Adrenal gland (tissue), 12 donors: ENCODE data around the gene IL1RAPL1. TPM values are rescaled to one million over a fixed set of nuclear protein-coding genes. Genes with fewer than 3 reads are reported as not detected.

Source experiments
- DNase-seq, 7 donors: peaks; one replicate each; pipeline ENCODE4 v3.0.0-alpha.2; 2019 to 2020
- H3K27ac ChIP-seq, 5 donors: fragments of 200-600 bp; sonication (generic) in 4 of 5; 1 replicate in 3 of 5; 2 replicates in 2 of 5; pipeline versions ENCODE4 v1.5.1 to v1.8.0; 2016 to 2020; ENCODE audit warnings: mild to moderate bottlenecking in 1 of 5
- H3K27me3 ChIP-seq: fragments of 200-600 bp; 2 replicates; pipeline ENCODE4 v1.8.0; 2021
- H3K36me3 ChIP-seq, 2 donors: fragments of 200-600 bp; replicated peaks in 1 of 2; 1 replicate in 1 of 2; 2 replicates in 1 of 2; pipeline versions ENCODE4 v1.5.1 to v1.8.0; 2018 to 2022
- H3K4me1 ChIP-seq, 2 donors: fragments of 200-600 bp; replicated peaks in 1 of 2; 1 replicate in 1 of 2; 2 replicates in 1 of 2; pipeline versions ENCODE4 v1.5.1 to v1.8.0; 2018 to 2021
- H3K4me3 ChIP-seq, 4 donors: fragments of 200-600 bp; sonication (generic) in 3 of 4; one replicate each; pipeline ENCODE4 v1.5.1; 2016 to 2018
- H3K9me3 ChIP-seq, 3 donors: fragments of 200-600 bp; sonication (generic) in 1 of 3; replicated peaks in 1 of 3; 1 replicate in 2 of 3; 2 replicates in 1 of 3; pipeline versions ENCODE4 v1.5.1 to v1.8.0; 2016 to 2021
- CTCF ChIP-seq, 6 experiments: fragments of 450-650 bp in 4 of 6; fragments of 200-600 bp in 2 of 6; sonication (generic) in 1 of 6; IDR thresholded peaks; 1 replicate in 5 of 6; 2 replicates in 1 of 6; pipeline versions ENCODE4 v1.5.1 to v1.8.0; 2016 to 2021; ENCODE audit warnings: antibody characterized with exemption in 6 of 6, mild to moderate bottlenecking in 2 of 6, moderate library complexity in 1 of 6
- POLR2A ChIP-seq, 2 donors: fragments of 450-650 bp; IDR thresholded peaks; one replicate each; pipeline ENCODE4 v1.6.1; 2017; ENCODE audit warnings: antibody characterized with exemption in 2 of 2, mild to moderate bottlenecking in 2 of 2, moderate library complexity in 1 of 2
- WGBS, 4 donors: extraction: QIAGEN DNeasy Blood & Tissue Kit in 2 of 4; methylation state at CpG; one replicate each; pipeline versions ENCODE4 v1.1.5 to v1.1.7; 2013 to 2017; 5-methylcytosine and 5-hydroxymethylcytosine counted together
- intact Hi-C, 2 donors: fragments of 100-400 bp; cut with DNase I; formaldehyde crosslinking; loops; one replicate each; pipeline versions ENCODE4 v1.14.1 to v1.15.0; 2022 to 2023
- polyA plus RNA-seq, 3 donors: library from polyadenylated mRNA; stranded (reverse); fragments of 200-250 nt in 2 of 3; fragments of 350-450 nt in 1 of 3; fragmentation: Illumina TruSeq in 1 of 3; extraction: RNeasy Lipid Tissue Mini Kit (QIAGEN cat#74804) in 1 of 3; gene quantifications; one replicate each; pipeline ENCODE4 v1.2.3, GENCODE V29; 2013 to 2014
- total RNA-seq, 9 donors: library from RNA; depleted of rRNA in 4 of 9; stranded (reverse); fragments of >200 nt in 4 of 9; fragments of 120-200 nt in 1 of 9; fragmentation: NEBNext Ultra II Directional in 1 of 9; extraction: Animal tissue kit (Norgen Biotek cat#: 25700) in 1 of 9; gene quantifications; one replicate each; pipeline versions ENCODE4 v1.1.0 to v1.2.4, GENCODE V29; 2013 to 2023
- donor health status: healthy with polysubstance abuse.
- donor health status: Bipolar disorder and iron deficiency.
- donor health status: DM: yes; HTN: yes; CAD: no.
- donor health status: DM: no; HTN: no; CAD: no.
- donor health status: DM: no; HTN: no; CAD: no.
- donor health status: DM: yes; HTN: yes; CAD: no.

The IL1RAPL1 gene
- total and polyA plus RNA-seq, 12 donors: 1.1 TPM; not detected in 11

- WGBS, 4 donors: 52 to 73% (median 62%) methylated on average over 5 of the region's 5 CpGs
- no peak for DNase-seq
- intact Hi-C loops: no loop called here
- no peak overlapping the region for H3K27ac ChIP-seq
- no peak overlapping the region for H3K4me3 ChIP-seq
- no peaks in the 10 kb centered on the region for H3K9me3 ChIP-seq
- H3K4me1 ChIP-seq: no peaks in the 10 kb centered on the region
- no peak for TF ChIP-seq CTCF (IDR thresholded peaks at IDR 0.05)
- TF ChIP-seq POLR2A (IDR thresholded peaks at IDR 0.05): no peak
- no peaks in the 10 kb centered on the region for H3K36me3 ChIP-seq
- H3K27me3 ChIP-seq: peaks cover 10% of the 10 kb centered on the region
Measured at GRCh38 chrX:29453333-29453732, 866.1 kb downstream of the IL1RAPL1 start.

GRCh38 chrX:29455702-29456101 is 868.5 kb downstream of the IL1RAPL1 start:
- no peak overlapping the region for H3K27ac ChIP-seq
- TF ChIP-seq CTCF (IDR thresholded peaks at IDR 0.05) (no peak), POLR2A (IDR thresholded peaks at IDR 0.05) (no peak)
- H3K36me3 ChIP-seq: no peaks in the 10 kb centered on the region
- H3K4me3 ChIP-seq: no peak overlapping the region
- H3K9me3 ChIP-seq: no peaks in the 10 kb centered on the region
- no peaks in the 10 kb centered on the region for H3K4me1 ChIP-seq
- WGBS, 4 donors: 46 to 64% (median 56%) methylated on average over 3 of the region's 3 CpGs
- peaks cover 10% of the 10 kb centered on the region for H3K27me3 ChIP-seq
- DNase-seq: no peak
- intact Hi-C loops: no loop called here

- TF ChIP-seq POLR2A (IDR thresholded peaks at IDR 0.05): no peak
- TF ChIP-seq CTCF (IDR thresholded peaks at IDR 0.05): no peak
- 81 to 88% (median 82%) methylated on average over 2 of the region's 2 CpGs for WGBS, 4 donors
- intact Hi-C loops: no loop called here
- Histone ChIP-seq H3K27me3 (peaks cover 9% of the 10 kb centered on the region), H3K4me3 (no peak overlapping the region), H3K4me1 (no peaks in the 10 kb centered on the region), H3K27ac (no peak overlapping the region), H3K36me3 (no peaks in the 10 kb centered on the region), H3K9me3 (no peaks in the 10 kb centered on the region)
- no peak for DNase-seq
Measured at GRCh38 chrX:29461039-29461438, 873.8 kb downstream of the IL1RAPL1 start.

DNA sequence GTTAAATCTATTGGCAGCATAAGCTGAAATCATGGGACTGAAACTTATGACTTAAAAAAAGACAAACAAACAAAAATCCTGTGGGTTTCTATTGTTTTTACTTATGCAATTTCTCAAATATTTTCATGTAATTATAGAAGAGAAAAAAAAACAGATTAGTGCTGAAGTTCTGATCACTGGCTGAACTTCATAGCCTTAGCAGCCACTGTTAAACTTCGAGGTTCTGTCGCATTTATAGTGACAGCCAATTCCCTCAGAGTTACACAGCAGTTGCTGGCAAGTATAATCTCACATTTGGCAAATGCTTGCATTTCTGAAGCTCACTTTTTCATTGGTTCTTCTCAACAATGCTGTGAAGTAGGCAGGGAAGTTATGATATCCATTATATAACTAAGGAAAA is 879.2 kb downstream of the IL1RAPL1 start:
- 29 to 70% (median 63%) methylated on average over 2 of the region's 2 CpGs for WGBS, 4 donors
- no peak for TF ChIP-seq POLR2A (IDR thresholded peaks at IDR 0.05)
- no peak for TF ChIP-seq CTCF (IDR thresholded peaks at IDR 0.05)
- no peak for DNase-seq
- Histone ChIP-seq H3K4me3 (no peak overlapping the region), H3K9me3 (no peaks in the 10 kb centered on the region), H3K4me1 (no peaks in the 10 kb centered on the region), H3K36me3 (no peaks in the 10 kb centered on the region), H3K27me3 (peaks cover 1% of the 10 kb centered on the region), H3K27ac (no peak overlapping the region)
- intact Hi-C loops: no loop called here
